AG04450 (cell line): ENCODE measurements around the gene TUBA3C. TPM values are rescaled to one million over a fixed set of nuclear protein-coding genes. Genes with fewer than 3 reads are reported as not detected.

Experiments used
- CTCF ChIA-PET: fragments of 300-600, 350-600 bp; formaldehyde crosslinking; extraction: SDS; loops from one replicate; lab custom pipeline; 2022; ENCODE audit warnings: antibody characterized with exemption, inconsistent platforms; lab: Charles Lee
- POLR2A ChIA-PET: fragments of 350-600 bp; formaldehyde crosslinking; extraction: SDS; loops from one replicate; lab custom pipeline; 2021; ENCODE audit warnings: antibody characterized with exemption, inconsistent platforms; lab: Yijun Ruan, JAX
- DNase-seq: peaks from one replicate; pipeline ENCODE4 v3.0.0-alpha.2; 2011; ENCODE audit warnings: low read depth, low spot score
- H3K27ac ChIP-seq: one replicate; pipeline ENCODE4 v1.5.1; 2012; ENCODE audit warnings: low read depth, low read length, control low read depth
- H3K27me3 ChIP-seq: one replicate; pipeline ENCODE4 v1.6.0; 2012; ENCODE audit warnings: low read length; ENCODE audit not compliant: control insufficient read depth, insufficient read depth
- H3K4me3 ChIP-seq: 2 replicates; pipeline ENCODE4 v1.5.1; 2011; ENCODE audit warnings: mild to moderate bottlenecking, low read depth, low read length, control low read depth
- H3K9me3 ChIP-seq: 2 replicates; pipeline ENCODE4 v1.5.1; 2012; ENCODE audit warnings: low read length; ENCODE audit not compliant: control insufficient read depth, insufficient read depth
- polyA plus RNA-seq: library from polyadenylated mRNA; depleted of rRNA; stranded (reverse); fragments of >200 nt; gene quantifications from 2 replicates; pipeline ENCODE4 v1.2.3, GENCODE V29; 2011
- small RNA-seq: library from RNA; depleted of rRNA; stranded (forward); fragments of <200 nt; gene quantifications from one replicate; pipeline ENCODE3, GENCODE V24; 2012; ENCODE audit warnings: low read depth; ENCODE audit not compliant: insufficient read length
- TF ChIP-seq, protein P1 (sequence below): IDR thresholded peaks from 2 replicates; pipeline ENCODE4 v1.5.1; 2011; ENCODE audit warnings: low read depth, low read length, control low read depth, inconsistent platforms

Gene TUBA3C
- polyA plus RNA-seq, 1 experiment, result not detected

DNA sequence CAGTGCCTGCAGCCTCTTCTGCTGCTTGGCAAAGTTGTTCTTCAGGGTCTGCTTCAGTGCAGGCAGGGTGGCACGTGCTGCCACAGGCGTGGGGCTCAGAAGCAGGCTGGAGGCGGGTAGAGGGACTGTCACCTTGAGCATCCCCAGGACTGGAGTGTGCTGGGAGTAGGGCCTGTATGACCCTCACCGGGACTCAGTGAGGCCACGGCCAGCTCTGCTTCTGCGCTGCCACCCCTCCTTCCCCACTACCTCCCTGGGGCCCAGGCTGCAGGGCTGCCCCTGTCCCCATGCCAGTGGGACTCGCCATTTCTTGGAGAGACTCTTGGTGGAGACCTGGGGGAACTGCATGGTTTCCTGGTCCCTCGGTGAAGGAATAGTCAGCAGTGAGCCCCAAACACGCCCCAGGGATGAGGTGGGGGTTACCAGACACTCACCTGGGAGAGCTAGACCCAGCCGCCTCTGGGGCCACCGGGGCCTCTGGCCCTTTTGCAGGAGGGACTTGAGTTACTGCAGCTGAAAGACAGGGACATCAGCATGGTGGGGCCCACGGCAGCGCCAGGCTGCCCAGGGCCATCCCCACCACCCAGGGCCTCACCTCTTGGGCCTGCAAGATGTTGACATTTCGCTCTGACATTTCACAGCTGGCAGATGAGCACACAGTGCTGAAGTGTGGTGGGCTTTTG is 29.9 kb downstream of the TUBA3C start:
- Histone ChIP-seq H3K4me3 (no peak overlapping the region), H3K9me3 (peaks cover 76% of the 10 kb centered on the region)
- POLR2A ChIA-PET, result interaction anchor here (1.0 kb wide), 1 partner anchor 17 kb away, joined by 4 read pairs; no protein-coding TSS in a partner anchor

DNA sequence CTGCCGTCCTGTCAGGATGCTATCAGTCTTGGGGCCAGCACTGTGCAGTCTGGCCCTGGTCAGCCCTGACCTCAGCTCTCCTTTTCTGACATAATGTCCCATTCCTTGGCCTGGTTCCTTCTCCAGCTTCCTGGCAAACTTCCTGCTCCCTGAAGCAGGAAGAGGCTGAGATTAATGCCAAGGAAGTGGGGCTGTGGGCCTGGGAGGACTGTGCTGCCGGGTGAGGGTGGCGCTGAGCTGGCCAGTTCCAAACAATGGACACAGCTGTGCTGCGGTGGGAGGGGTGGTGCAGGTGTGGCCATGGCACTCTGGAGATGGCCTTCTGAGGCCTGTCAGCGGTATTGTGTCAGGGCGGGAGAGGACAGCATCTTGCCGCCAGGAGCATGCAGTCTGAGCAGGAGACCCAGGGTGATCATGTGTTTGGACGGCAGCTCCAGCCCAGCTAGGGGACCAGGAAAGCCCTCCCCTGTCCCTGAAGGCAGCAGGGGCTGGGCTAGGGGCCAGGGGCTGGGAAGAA is 30.9 kb downstream of the TUBA3C start:
- H3K9me3 ChIP-seq, result peaks cover 66% of the 10 kb centered on the region
- no peak for DNase-seq
- no peak overlapping the region for H3K4me3 ChIP-seq
- TF ChIP-seq, protein P1, sequence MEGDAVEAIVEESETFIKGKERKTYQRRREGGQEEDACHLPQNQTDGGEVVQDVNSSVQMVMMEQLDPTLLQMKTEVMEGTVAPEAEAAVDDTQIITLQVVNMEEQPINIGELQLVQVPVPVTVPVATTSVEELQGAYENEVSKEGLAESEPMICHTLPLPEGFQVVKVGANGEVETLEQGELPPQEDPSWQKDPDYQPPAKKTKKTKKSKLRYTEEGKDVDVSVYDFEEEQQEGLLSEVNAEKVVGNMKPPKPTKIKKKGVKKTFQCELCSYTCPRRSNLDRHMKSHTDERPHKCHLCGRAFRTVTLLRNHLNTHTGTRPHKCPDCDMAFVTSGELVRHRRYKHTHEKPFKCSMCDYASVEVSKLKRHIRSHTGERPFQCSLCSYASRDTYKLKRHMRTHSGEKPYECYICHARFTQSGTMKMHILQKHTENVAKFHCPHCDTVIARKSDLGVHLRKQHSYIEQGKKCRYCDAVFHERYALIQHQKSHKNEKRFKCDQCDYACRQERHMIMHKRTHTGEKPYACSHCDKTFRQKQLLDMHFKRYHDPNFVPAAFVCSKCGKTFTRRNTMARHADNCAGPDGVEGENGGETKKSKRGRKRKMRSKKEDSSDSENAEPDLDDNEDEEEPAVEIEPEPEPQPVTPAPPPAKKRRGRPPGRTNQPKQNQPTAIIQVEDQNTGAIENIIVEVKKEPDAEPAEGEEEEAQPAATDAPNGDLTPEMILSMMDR, result no peak
- CTCF ChIA-PET, result no interaction called here
- POLR2A ChIA-PET, result interaction anchor here (1.0 kb wide), 1 partner anchor 16 kb away, joined by 4 read pairs; no protein-coding TSS in a partner anchor
- H3K27ac ChIP-seq, result no peak overlapping the region
- H3K27me3 ChIP-seq, result no peaks in the 10 kb centered on the region

More for the DNA sequence above, 29.9 kb downstream of the TUBA3C start:
- H3K27me3 ChIP-seq, result no peaks in the 10 kb centered on the region
- CTCF ChIA-PET, result no interaction called here
- TF ChIP-seq, protein P1, result no peak
- H3K27ac ChIP-seq, result no peak overlapping the region
- no peak for DNase-seq

DNA sequence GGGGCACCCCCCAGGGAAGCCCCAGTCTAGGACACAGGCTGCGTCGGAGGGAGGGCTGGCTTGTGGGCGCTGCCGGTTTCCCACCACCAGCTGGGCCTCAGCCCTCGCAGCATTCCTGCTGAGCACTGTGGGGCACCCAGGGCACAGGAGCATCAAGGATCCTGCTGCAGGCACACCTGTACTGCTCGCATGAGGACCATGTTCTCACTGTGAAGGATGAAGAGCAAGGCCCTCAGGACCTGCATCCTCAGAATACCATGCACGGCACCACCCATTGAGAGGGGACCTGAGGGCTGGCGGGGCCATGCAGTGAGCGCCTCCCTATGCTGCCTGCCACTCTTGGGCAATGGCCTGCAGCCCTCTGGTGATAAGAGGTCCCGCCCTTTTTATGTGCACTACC is 31.4 kb downstream of the TUBA3C start:
- no peak overlapping the region for H3K27ac ChIP-seq
- TF ChIP-seq, protein P1, result no peak
- CTCF ChIA-PET, result no interaction called here
- DNase-seq, result no peak
- H3K27me3 ChIP-seq, result no peaks in the 10 kb centered on the region
- peaks cover 61% of the 10 kb centered on the region for H3K9me3 ChIP-seq
- POLR2A ChIA-PET, result no interaction called here
- H3K4me3 ChIP-seq, result no peak overlapping the region

DNA sequence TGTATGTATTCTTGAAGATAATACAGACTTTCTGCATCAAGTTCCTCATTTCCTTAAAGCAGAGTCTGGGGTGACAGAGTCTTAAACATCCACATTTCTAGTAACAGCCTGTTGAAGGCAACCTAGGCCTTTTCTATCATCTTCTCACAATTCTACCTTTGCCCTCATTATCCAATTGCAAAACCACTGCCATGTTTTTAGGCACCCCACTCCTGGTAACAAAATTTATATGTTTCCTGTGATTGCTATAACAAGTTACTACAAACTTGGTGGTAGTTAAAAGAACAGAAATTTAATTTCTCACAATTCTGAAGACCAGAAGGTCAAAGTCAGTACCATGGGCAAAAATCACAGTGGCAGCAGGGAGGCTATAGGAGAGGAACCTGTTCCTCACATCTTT is 33.1 kb downstream of the TUBA3C start:
- Histone ChIP-seq H3K27ac (no peak overlapping the region), H3K9me3 (peaks cover 51% of the 10 kb centered on the region), H3K27me3 (no peaks in the 10 kb centered on the region), H3K4me3 (no peak overlapping the region)
- TF ChIP-seq, protein P1, result no peak
- DNase-seq, result no peak
- POLR2A ChIA-PET, result no interaction called here
- CTCF ChIA-PET, result no interaction called here

Small RNA genes within 50 kb of the gene (small RNA-seq; reads per million reads assigned to genes)
- gene AL139327.4, result not detected
